Karpas-422 (cell line): ENCODE data around the gene PITPNM1. TPM values are rescaled to one million over a fixed set of nuclear protein-coding genes. Genes with fewer than 3 reads are reported as not detected.

Experiments used
- DNase-seq: peaks from one replicate; pipeline ENCODE4 v3.0.0-alpha.2; 2015
- H2AFZ ChIP-seq: fragments of 200-600 bp; sonication (generic); 2 replicates; pipeline ENCODE4 v1.6.1; 2014; ENCODE audit warnings: antibody characterized with exemption, low read length, mixed read lengths
- H3K27ac ChIP-seq: fragments of 200-600 bp; sonication (generic); 2 replicates; pipeline ENCODE4 v1.5.1; 2014; ENCODE audit warnings: mild to moderate bottlenecking, low read length, moderate library complexity
- H3K27me3 ChIP-seq: fragments of 200-600 bp; sonication (generic); 2 replicates; pipeline ENCODE4 v1.6.1; 2014; ENCODE audit warnings: low read length, mixed read lengths
- H3K36me3 ChIP-seq: fragments of 200-600 bp; sonication (generic); 2 replicates; pipeline ENCODE4 v1.6.1; 2014; ENCODE audit warnings: low read length, mixed read lengths; ENCODE audit not compliant: insufficient read depth
- H3K4me1 ChIP-seq: fragments of 200-600 bp; sonication (generic); 2 replicates; pipeline ENCODE4 v1.6.1; 2014; ENCODE audit warnings: mild to moderate bottlenecking, low read length, mixed read lengths
- H3K4me2 ChIP-seq: fragments of 200-600 bp; sonication (generic); 2 replicates; pipeline ENCODE4 v1.6.1; 2014; ENCODE audit warnings: low read length, low read depth, mild to moderate bottlenecking; ENCODE audit not compliant: poor library complexity, severe bottlenecking
- H3K4me3 ChIP-seq: fragments of 200-600 bp; sonication (generic); 2 replicates; pipeline ENCODE4 v1.5.1; 2014; ENCODE audit warnings: mild to moderate bottlenecking, antibody characterized with exemption, low read length, mixed read lengths
- H3K79me2 ChIP-seq: fragments of 200-600 bp; sonication (generic); 2 replicates; pipeline ENCODE4 v1.6.1; 2014; ENCODE audit warnings: mild to moderate bottlenecking, low read length, mixed read lengths
- H3K9ac ChIP-seq: fragments of 200-600 bp; sonication (generic); 2 replicates; pipeline ENCODE4 v1.6.0; 2014; ENCODE audit warnings: low read length
- H3K9me2 ChIP-seq: fragments of 200-600 bp; sonication (generic), shearing (Covaris generic); replicated peaks from 2 replicates; pipeline ENCODE4 v1.6.0; 2014; ENCODE audit warnings: mild to moderate bottlenecking, low read length, moderate library complexity; ENCODE audit not compliant: insufficient read depth
- H3K9me3 ChIP-seq: fragments of 300-700, 200-600 bp; sonication (generic); 2 replicates; pipeline ENCODE4 v1.6.1; 2014; ENCODE audit warnings: low read length, mixed read lengths
- H4K20me1 ChIP-seq: fragments of 200-600 bp; sonication (generic); 2 replicates; pipeline ENCODE4 v1.6.1; 2014; ENCODE audit warnings: mild to moderate bottlenecking, antibody characterized with exemption, low read length, low read depth; ENCODE audit not compliant: insufficient read depth
- total RNA-seq: library from RNA; depleted of rRNA; stranded (reverse); fragments of >200 nt; shearing (Covaris generic); gene quantifications from 2 replicates; pipeline ENCODE4 v1.2.3, GENCODE V29; 2014; ENCODE audit warnings: low replicate concordance

Gene PITPNM1
- total RNA-seq, 1 experiment from 2014 or later, result 79.6 TPM

DNA sequence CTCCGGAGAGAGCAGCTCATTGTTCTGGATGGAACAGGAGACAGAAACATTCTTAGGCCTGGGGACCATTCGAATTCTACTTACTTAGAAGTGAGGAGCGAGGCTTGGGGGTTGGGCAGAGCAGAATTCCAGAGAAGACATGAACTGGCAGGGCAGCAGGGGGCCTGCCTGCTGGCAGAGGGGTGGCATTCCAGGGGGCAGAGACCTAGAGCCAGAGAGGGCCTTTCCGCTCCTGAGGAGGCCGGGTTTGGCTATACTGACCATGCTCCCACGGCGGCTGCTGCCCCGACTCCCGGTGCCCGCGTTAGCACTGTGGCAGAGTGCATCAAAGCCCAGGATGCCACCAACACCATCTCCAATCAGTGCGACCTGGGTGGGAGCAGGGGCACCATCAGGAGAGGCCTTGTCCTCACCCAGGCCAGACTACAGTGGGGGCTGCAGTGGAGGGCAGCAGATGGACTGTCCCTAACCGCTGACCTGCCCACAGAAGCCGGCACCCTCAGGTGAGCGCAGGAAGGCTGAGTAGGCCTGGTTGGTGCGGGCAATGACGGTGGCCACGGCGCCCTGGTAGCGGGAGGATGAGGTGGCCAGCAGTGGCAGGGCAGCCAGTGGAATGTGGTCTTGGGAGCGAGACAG is 7.4 kb downstream of the PITPNM1 start:
- Histone ChIP-seq H3K9ac (no peak overlapping the region), H3K79me2 (peaks cover 8% of the 10 kb centered on the region), H2AFZ (no peak overlapping the region), H3K27ac (no peak overlapping the region), H3K36me3 (peaks cover 27% of the 10 kb centered on the region), H3K4me3 (no peak overlapping the region), H3K9me2 (no peaks in the 10 kb centered on the region), H3K4me2 (no peak overlapping the region), H3K4me1 (no peaks in the 10 kb centered on the region), H3K9me3 (no peaks in the 10 kb centered on the region), H3K27me3 (no peaks in the 10 kb centered on the region), H4K20me1 (peaks cover 9% of the 10 kb centered on the region; the same call in 1 of the 2 replicates)
- DNase-seq, result no peak

DNA sequence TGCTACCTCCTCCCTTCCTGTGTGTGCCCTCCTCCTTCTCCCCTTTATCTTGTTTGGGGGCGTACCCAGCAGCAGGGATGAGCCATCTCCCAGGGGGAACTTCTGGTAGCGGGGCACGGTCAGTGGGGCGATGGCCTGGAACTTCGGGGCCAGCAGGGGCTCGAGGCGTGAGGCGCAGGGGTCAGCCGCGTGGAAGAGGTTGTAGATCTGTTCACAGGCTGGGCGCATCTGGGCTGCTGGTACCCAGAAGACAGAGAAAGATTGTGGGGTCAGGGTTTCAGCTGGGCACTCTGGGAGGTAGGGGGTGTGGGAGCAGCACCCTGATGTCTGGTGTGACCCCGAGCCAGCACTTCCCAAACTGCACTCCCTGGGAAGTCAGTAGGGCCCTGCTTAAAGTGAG is 9.1 kb downstream of the PITPNM1 start:
- no peaks in the 10 kb centered on the region for H3K9me3 ChIP-seq
- no peaks in the 10 kb centered on the region for H3K4me1 ChIP-seq
- peaks cover 2% of the 10 kb centered on the region; the same call in 1 of the 2 replicates for H3K79me2 ChIP-seq
- H2AFZ ChIP-seq, result no peak overlapping the region
- H4K20me1 ChIP-seq, result peaks cover 9% of the 10 kb centered on the region; the same call in 1 of the 2 replicates
- peaks cover 23% of the 10 kb centered on the region for H3K36me3 ChIP-seq
- no peak for DNase-seq
- H3K9ac ChIP-seq, result no peak overlapping the region
- H3K4me2 ChIP-seq, result no peak overlapping the region
- H3K9me2 ChIP-seq, result no peaks in the 10 kb centered on the region
- H3K27ac ChIP-seq, result no peak overlapping the region
- no peaks in the 10 kb centered on the region for H3K27me3 ChIP-seq
- H3K4me3 ChIP-seq, result no peak overlapping the region

DNA sequence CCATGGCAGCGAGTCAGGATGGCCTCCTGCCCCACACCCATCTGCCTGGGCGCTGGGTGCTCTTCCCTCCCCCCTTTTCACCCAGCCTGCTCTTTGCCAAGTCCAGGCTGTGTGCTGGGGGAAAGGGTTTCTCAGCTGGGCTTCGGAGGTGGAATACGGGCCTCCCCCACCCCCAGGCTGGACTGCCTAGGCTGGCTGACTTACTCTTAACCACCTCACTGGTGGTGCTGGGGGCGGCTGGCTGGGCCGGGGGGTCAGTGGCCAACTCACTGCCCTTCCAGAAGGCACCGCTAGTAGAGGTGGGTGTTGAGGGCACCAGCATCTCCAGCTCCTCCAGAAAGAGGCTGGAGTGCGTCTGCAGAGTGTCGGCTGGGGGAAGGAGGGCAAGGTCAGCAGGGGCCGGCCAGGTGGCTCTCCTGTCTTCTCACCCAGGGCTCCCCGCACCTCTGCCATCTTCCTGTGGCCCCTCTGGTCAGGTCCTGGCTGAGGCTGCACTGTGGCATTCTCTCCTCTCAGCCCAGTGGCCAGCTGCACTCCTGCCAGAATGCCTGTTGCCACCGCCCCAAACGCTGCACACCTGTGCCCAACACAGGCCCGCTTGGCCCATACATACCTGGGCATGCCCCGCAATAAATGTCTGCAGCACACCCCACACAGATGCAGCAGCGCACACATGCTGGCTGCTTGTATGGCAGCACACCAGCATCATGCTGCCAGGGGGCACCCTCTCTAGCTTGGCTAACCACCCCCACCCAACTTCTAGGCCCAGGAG is 9.7 kb downstream of the PITPNM1 start:
- H3K4me3 ChIP-seq, result no peak overlapping the region
- no peak overlapping the region for H3K9ac ChIP-seq
- H3K4me1 ChIP-seq, result peaks cover 7% of the 10 kb centered on the region
- 0 out of 2 replicates have a peak, but pooled peaks cover 2% of the 10 kb centered on the region for H4K20me1 ChIP-seq
- H3K79me2 ChIP-seq, result no peaks in the 10 kb centered on the region
- H2AFZ ChIP-seq, result no peak overlapping the region
- no peaks in the 10 kb centered on the region for H3K9me3 ChIP-seq
- no peak overlapping the region for H3K4me2 ChIP-seq
- DNase-seq, result no peak
- peaks cover 16% of the 10 kb centered on the region; the same call in 1 of the 2 replicates for H3K36me3 ChIP-seq
- H3K27me3 ChIP-seq, result no peaks in the 10 kb centered on the region
- H3K27ac ChIP-seq, result no peak overlapping the region
- H3K9me2 ChIP-seq, result no peaks in the 10 kb centered on the region

DNA sequence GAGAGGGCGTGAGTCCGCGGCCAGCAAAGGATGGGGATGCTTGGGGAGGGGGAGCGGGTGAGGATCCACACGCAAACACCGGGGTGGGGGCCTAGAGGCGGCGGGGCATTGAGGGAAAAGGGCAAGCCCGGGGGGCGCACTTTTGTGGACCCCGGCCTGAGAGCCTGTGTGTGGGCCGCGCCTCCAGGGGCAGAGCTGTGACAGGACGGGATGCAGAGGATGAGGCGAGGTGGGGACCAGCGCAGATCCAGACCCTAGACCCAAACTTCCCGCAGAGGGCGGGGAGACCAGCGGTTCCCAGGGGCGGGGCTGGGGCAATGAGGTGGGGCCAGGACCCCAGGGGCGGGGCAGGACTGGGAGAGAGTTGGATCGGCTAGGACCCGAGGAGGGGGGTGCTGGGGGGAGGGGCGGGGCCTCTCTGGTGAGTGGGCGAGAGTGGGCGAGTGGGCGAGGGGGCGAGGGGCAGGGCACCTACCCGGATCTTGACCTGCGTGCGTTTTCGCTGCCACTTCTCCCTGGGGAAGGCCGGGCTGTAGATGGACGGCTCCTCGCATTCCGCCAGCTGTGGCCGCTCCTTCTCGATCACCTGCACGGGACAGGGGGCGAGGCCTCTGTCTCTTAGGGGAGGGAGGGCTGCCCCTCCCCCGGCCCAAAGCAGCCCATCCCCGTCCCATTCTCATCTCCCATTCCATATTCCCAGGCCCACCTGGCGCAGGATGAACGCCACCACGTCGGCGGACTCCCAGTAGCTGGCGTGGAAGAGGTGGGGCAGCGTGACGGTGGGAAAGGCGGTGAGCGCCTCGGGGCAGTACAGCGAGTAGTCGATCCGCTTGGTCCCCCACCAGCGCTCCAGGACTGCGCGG is 10.6 kb downstream of the PITPNM1 start:
- Histone ChIP-seq H4K20me1 (no peaks in the 10 kb centered on the region), H3K9me3 (no peaks in the 10 kb centered on the region), H3K4me2 (no peak overlapping the region), H3K27ac (no peak overlapping the region), H3K4me3 (no peak overlapping the region), H3K9ac (no peak overlapping the region), H3K9me2 (no peaks in the 10 kb centered on the region), H2AFZ (no peak overlapping the region), H3K36me3 (peaks cover 15% of the 10 kb centered on the region; the same call in 1 of the 2 replicates), H3K4me1 (peaks cover 7% of the 10 kb centered on the region), H3K27me3 (no peaks in the 10 kb centered on the region), H3K79me2 (no peaks in the 10 kb centered on the region)
- peak; percentile 42 for DNase-seq

DNA sequence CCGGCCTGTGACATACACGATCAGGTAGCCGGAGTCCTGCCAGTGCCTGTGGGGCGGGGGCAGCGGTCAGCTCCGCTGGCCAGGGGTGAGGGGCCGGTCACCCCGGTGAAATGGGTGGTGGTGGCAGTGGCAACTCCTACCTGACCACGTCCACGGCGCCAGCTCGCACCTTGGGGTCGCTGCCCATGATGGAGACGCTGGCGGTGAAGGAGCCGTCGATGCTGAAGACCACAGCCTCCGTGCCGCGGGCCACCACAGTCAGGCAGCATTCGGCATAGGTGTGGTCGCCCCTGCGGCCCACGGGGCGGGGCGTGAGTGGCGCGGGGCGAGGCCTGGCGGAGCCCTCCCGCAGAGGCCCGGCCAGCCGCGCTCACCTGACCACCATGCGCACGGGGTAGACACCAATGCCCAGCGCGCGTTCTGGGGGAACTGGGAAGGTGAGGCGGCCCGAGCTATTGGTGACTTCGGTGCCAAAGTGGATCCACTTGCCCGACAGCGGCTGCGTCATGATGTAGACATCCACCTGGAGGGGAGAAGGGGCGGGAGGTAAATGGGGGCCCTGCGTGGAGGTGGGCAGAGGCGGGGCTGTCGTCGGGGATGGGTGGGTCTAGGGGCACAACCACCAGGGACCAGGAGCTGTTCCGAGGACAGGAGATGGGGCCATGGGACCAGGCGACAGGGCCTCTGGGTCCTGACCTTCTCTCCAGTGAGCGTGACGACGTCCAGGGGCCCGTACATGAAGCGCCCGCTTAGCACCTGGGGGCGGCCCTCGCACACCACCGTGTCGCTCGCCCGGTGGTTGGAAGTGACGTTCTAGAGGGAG is 11.4 kb downstream of the PITPNM1 start:
- Histone ChIP-seq H3K9ac (no peak overlapping the region), H4K20me1 (no peaks in the 10 kb centered on the region), H3K4me2 (no peak overlapping the region), H3K9me3 (no peaks in the 10 kb centered on the region), H2AFZ (no peak overlapping the region), H3K79me2 (no peaks in the 10 kb centered on the region), H3K36me3 (peaks cover 15% of the 10 kb centered on the region; the same call in 1 of the 2 replicates), H3K9me2 (no peaks in the 10 kb centered on the region), H3K27ac (no peak overlapping the region), H3K4me1 (peaks cover 11% of the 10 kb centered on the region), H3K27me3 (no peaks in the 10 kb centered on the region), H3K4me3 (no peak overlapping the region)
- peak; percentile 32 for DNase-seq

DNA sequence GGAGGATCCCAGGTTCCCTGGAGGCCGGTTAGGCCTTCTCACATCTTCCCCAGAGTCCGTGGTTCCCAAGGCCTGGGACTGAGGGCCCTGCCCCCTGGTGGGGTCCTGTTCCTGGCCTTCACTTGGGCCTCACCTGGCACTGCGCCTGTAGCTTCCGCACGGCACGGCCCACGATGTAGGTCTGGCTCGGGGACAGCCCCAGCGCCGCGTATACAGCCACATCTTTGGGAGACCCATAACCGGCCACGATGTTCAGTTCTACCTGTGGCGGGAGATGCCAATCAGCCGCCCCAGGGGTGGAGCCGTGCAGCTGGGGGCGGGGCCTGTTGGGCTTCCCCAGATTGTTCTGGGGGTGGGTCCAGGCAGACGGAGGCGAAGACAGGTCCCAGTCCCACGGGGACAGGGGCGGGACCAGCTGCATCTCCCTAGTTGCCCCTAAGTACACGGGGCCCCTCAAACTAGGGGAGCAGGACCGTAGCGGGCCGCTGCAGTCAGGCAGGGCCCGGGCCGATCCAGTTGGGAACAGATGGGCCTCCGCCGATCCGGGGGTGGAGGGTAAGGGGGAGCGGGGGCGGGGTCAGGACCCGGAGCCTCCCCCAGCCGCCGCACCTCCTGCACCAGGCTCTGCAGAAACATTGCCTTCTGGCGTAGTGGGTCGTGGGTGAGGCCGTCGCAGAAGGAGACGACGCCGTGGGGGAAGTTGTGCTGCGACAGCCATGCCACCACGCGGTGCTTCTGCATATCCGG is 12.2 kb downstream of the PITPNM1 start:
- Histone ChIP-seq H3K4me2 (no peak overlapping the region), H3K79me2 (no peaks in the 10 kb centered on the region), H3K27ac (no peak overlapping the region), H2AFZ (no peak overlapping the region), H3K27me3 (no peaks in the 10 kb centered on the region), H3K4me1 (peaks cover 13% of the 10 kb centered on the region), H3K9me3 (no peaks in the 10 kb centered on the region), H3K9me2 (no peaks in the 10 kb centered on the region), H3K9ac (no peak overlapping the region), H3K36me3 (peaks cover 15% of the 10 kb centered on the region; the same call in 1 of the 2 replicates), H4K20me1 (no peaks in the 10 kb centered on the region), H3K4me3 (no peak overlapping the region)
- peak; percentile 84 for DNase-seq

DNA sequence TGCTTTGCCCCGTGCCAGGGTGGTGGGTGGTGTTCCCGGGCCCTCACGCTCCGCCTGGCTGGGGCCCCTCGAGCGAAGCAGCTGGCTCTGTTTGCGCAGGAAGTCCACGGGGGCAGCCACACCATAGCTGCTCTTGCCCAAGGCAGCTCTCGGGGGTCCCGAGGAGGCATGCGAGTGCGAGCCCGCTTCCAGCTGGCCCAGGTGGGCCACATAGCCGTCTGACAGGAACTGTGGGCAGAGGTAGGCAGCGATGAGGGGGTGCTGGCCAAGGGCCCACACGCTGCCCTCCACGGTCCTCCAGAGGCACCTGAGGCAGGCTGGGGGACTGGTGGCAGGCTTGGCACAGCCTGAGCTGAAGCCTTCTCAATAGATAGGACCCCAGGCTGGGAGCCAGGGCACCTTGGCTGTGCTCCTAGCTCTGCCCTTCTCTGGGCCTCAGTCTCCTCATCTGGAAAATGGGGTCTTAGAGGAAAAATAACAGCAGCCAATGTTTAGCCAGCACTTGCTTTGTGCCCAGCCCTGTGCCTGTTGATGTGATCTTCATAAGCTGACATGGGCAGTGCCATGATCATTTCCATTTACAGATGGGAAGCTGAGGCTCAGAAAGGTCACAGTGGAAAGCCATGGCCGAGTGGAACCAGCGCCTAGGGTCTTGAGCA is 13.0 kb downstream of the PITPNM1 start:
- Histone ChIP-seq H3K27ac (no peak overlapping the region), H3K4me1 (peaks cover 13% of the 10 kb centered on the region), H3K4me3 (no peak overlapping the region), H3K9ac (no peak overlapping the region), H3K79me2 (no peaks in the 10 kb centered on the region), H3K9me3 (no peaks in the 10 kb centered on the region), H3K4me2 (no peak overlapping the region), H3K27me3 (no peaks in the 10 kb centered on the region), H2AFZ (no peak overlapping the region), H4K20me1 (no peaks in the 10 kb centered on the region), H3K9me2 (no peaks in the 10 kb centered on the region), H3K36me3 (peaks cover 15% of the 10 kb centered on the region; the same call in 1 of the 2 replicates)
- DNase-seq, result peak; percentile 41
